HCT116 (cell line): ENCODE data around the gene BNIP1.

Source experiments
- EZH2 ChIP-seq: fragments of 200-600 bp; sonication (generic); IDR thresholded peaks from 2 replicates; pipeline ENCODE4 v1.6.1; 2017; ENCODE audit warnings: antibody characterized with exemption, mixed run types
- JUND ChIP-seq: IDR thresholded peaks from 2 replicates; pipeline ENCODE4 v1.6.1; 2012
- TF ChIP-seq, protein P1 (sequence below), 3 experiments: fragments of 200-600 bp in 1 of 3; sonication (generic) in 1 of 3; IDR thresholded peaks in 2 of 3; conservative IDR thresholded peaks in 1 of 3; 2 replicates each; pipeline ENCODE4 v1.5.1; 2012 to 2017; ENCODE audit warnings: low read depth in 2 of 3, low read length in 2 of 3, antibody characterized with exemption in 1 of 3, borderline replicate concordance in 1 of 3, control low read depth in 1 of 3, mild to moderate bottlenecking in 1 of 3, mixed read lengths in 1 of 3, mixed run types in 1 of 3, moderate library complexity in 1 of 3; ENCODE audit not compliant: insufficient read depth in 1 of 3
- TF ChIP-seq, protein P2 (sequence below): IDR thresholded peaks from 2 replicates; pipeline ENCODE4 v1.6.1; 2012
- TF ChIP-seq, protein P3 (sequence below): IDR thresholded peaks from 2 replicates; pipeline ENCODE4 v1.6.1; 2012; ENCODE audit warnings: low read depth

DNA sequence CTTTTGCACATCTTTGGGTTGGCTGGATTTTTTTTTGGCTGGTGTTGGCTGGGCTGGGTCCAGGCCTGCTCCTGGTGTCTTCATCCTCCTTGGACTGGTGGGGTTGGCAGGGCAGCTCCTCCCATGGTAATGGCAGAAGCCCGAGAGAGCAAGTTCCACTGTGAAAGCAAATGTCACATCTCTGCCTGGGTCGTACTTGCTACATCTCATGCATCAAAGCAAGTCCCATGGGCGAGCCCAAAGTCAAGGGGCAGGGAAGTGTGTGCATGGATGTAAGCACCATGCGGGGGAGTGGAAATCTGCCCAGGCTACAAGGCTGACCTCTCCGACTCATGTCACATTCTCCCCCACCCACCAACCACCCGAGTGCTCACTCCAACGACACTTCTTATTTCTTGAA lies 64.0 kb downstream of the BNIP1 start:
- TF ChIP-seq, protein P1, sequence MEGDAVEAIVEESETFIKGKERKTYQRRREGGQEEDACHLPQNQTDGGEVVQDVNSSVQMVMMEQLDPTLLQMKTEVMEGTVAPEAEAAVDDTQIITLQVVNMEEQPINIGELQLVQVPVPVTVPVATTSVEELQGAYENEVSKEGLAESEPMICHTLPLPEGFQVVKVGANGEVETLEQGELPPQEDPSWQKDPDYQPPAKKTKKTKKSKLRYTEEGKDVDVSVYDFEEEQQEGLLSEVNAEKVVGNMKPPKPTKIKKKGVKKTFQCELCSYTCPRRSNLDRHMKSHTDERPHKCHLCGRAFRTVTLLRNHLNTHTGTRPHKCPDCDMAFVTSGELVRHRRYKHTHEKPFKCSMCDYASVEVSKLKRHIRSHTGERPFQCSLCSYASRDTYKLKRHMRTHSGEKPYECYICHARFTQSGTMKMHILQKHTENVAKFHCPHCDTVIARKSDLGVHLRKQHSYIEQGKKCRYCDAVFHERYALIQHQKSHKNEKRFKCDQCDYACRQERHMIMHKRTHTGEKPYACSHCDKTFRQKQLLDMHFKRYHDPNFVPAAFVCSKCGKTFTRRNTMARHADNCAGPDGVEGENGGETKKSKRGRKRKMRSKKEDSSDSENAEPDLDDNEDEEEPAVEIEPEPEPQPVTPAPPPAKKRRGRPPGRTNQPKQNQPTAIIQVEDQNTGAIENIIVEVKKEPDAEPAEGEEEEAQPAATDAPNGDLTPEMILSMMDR (IDR thresholded peaks at IDR 0.05 in 2 of 3, conservative IDR thresholded peaks at IDR 0.05 in 1 of 3; ENCODE audit: borderline replicate concordance in 1 of 3, insufficient read depth in 1 of 3, low read depth in 2 of 3, low read length in 2 of 3) = no peak
- TF ChIP-seq EZH2 = no peak
- TF ChIP-seq, protein P2, sequence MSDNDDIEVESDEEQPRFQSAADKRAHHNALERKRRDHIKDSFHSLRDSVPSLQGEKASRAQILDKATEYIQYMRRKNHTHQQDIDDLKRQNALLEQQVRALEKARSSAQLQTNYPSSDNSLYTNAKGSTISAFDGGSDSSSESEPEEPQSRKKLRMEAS = no peak
- TF ChIP-seq JUND = no peak
- TF ChIP-seq, protein P3, sequence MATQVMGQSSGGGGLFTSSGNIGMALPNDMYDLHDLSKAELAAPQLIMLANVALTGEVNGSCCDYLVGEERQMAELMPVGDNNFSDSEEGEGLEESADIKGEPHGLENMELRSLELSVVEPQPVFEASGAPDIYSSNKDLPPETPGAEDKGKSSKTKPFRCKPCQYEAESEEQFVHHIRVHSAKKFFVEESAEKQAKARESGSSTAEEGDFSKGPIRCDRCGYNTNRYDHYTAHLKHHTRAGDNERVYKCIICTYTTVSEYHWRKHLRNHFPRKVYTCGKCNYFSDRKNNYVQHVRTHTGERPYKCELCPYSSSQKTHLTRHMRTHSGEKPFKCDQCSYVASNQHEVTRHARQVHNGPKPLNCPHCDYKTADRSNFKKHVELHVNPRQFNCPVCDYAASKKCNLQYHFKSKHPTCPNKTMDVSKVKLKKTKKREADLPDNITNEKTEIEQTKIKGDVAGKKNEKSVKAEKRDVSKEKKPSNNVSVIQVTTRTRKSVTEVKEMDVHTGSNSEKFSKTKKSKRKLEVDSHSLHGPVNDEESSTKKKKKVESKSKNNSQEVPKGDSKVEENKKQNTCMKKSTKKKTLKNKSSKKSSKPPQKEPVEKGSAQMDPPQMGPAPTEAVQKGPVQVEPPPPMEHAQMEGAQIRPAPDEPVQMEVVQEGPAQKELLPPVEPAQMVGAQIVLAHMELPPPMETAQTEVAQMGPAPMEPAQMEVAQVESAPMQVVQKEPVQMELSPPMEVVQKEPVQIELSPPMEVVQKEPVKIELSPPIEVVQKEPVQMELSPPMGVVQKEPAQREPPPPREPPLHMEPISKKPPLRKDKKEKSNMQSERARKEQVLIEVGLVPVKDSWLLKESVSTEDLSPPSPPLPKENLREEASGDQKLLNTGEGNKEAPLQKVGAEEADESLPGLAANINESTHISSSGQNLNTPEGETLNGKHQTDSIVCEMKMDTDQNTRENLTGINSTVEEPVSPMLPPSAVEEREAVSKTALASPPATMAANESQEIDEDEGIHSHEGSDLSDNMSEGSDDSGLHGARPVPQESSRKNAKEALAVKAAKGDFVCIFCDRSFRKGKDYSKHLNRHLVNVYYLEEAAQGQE = no peak
